ENCODE measurements around the gene MTG2. TPM values are rescaled to one million over a fixed set of nuclear protein-coding genes. Genes with fewer than 3 reads are reported as not detected.

Gene MTG2
- total RNA-seq, 1 donor from 2014 or later = 29.3 TPM

- TF ChIP-seq CTCF (IDR thresholded peaks at IDR 0.05) = no peak
- DNase-seq (ENCODE audit: extremely low spot score, unreplicated experiment) = no peak
- Mint-ChIP-seq H3K4me3 (ENCODE audit: unreplicated experiment) (no peak overlapping the region), H3K4me1 (ENCODE audit: unreplicated experiment) (peaks cover 28% of the 10 kb centered on the region), H3K36me3 (ENCODE audit: unreplicated experiment) (peaks cover 7% of the 10 kb centered on the region), H3K27ac (ENCODE audit: unreplicated experiment) (peak overlapping the region; percentile 33), H3K9me3 (ENCODE audit: unreplicated experiment) (no peaks in the 10 kb centered on the region), H3K27me3 (ENCODE audit: unreplicated experiment) (no peaks in the 10 kb centered on the region)
These were observed 4.3 kb downstream of the MTG2 start for GRCh38 chr20:62186887-62187866.

GRCh38 chr20:62190639-62191411, 8.0 kb downstream of the MTG2 start:
- Mint-ChIP-seq H3K36me3 (ENCODE audit: unreplicated experiment) (peaks cover 17% of the 10 kb centered on the region), H3K9me3 (ENCODE audit: unreplicated experiment) (no peaks in the 10 kb centered on the region), H3K27me3 (ENCODE audit: unreplicated experiment) (no peaks in the 10 kb centered on the region), H3K4me1 (ENCODE audit: unreplicated experiment) (peaks cover 13% of the 10 kb centered on the region), H3K4me3 (ENCODE audit: unreplicated experiment) (no peak overlapping the region), H3K27ac (ENCODE audit: unreplicated experiment) (no peak overlapping the region)
- TF ChIP-seq CTCF (IDR thresholded peaks at IDR 0.05) = no peak
- no peak for DNase-seq (ENCODE audit: extremely low spot score, unreplicated experiment)

GRCh38 chr20:62191781-62192559, 9.1 kb downstream of the MTG2 start:
- Mint-ChIP-seq H3K27me3 (ENCODE audit: unreplicated experiment) (no peaks in the 10 kb centered on the region), H3K4me3 (ENCODE audit: unreplicated experiment) (no peak overlapping the region)

GRCh38 chr20:62192635-62193034, 9.8 kb downstream of the MTG2 start:
- DNase-seq (ENCODE audit: extremely low spot score, unreplicated experiment) = no peak
- Mint-ChIP-seq H3K36me3 (ENCODE audit: unreplicated experiment) (peaks cover 17% of the 10 kb centered on the region), H3K9me3 (ENCODE audit: unreplicated experiment) (no peaks in the 10 kb centered on the region), H3K4me3 (ENCODE audit: unreplicated experiment) (no peak overlapping the region), H3K27me3 (ENCODE audit: unreplicated experiment) (no peaks in the 10 kb centered on the region), H3K4me1 (ENCODE audit: unreplicated experiment) (peaks cover 2% of the 10 kb centered on the region), H3K27ac (ENCODE audit: unreplicated experiment) (no peak overlapping the region)
- no peak for TF ChIP-seq CTCF (IDR thresholded peaks at IDR 0.05)

More at GRCh38 chr20:62191781-62192559, 9.1 kb downstream of the MTG2 start:
- peaks cover 8% of the 10 kb centered on the region for H3K4me1 Mint-ChIP-seq (ENCODE audit: unreplicated experiment)
- TF ChIP-seq CTCF (IDR thresholded peaks at IDR 0.05) = no peak
- H3K36me3 Mint-ChIP-seq (ENCODE audit: unreplicated experiment) = peaks cover 17% of the 10 kb centered on the region
- DNase-seq (ENCODE audit: extremely low spot score, unreplicated experiment) = no peak
- no peak overlapping the region for H3K27ac Mint-ChIP-seq (ENCODE audit: unreplicated experiment)
- no peaks in the 10 kb centered on the region for H3K9me3 Mint-ChIP-seq (ENCODE audit: unreplicated experiment)

Data from osteocyte (in vitro differentiated cells).